K562 (cell line): ENCODE results near the gene TBC1D9. TPM values are rescaled to one million over a fixed set of nuclear protein-coding genes. Genes with fewer than 3 reads are reported as not detected.

Experiments used
- ATAC-seq: fragments of 200-7000 bp; cut with Tn5 transposase; 3 replicates; pipeline ENCODE4 v1.9.1; 2020; ENCODE audit warnings: moderate library complexity
- BruUV-seq: library from RNA; stranded (reverse); fragments of 400-500 nt; replicated peaks from 2 replicates; lab custom pipeline; 2021; lab: Mats Ljungman, UMichigan
- CTCF ChIA-PET: fragments of 300-600 bp; formaldehyde crosslinking; extraction: SDS; loops from one replicate; lab custom pipeline; 2021; ENCODE audit warnings: low intra/inter-chr PET ratio; lab: Yijun Ruan, JAX
- POLR2A ChIA-PET: fragments of 300-600, 350-650 bp; sonication (Branson Sonifier 250); formaldehyde crosslinking; extraction: SDS; loops from one replicate; lab custom pipeline; 2021; ENCODE audit warnings: antibody characterized with exemption, inconsistent platforms; lab: Yijun Ruan, JAX
- DNase-seq, 4 experiments: peaks; one replicate each; pipeline versions ENCODE4 v3.0.0 to v3.0.0-alpha.2; 2011 to 2018; ENCODE audit warnings: low spot score in 3 of 4, mixed read lengths in 3 of 4; ENCODE audit errors: extremely low read depth in 1 of 4
- FAIRE-seq: peaks from 2 replicates; lab custom pipeline; 2011; peaks lifted over from hg19 to GRCh38; lab: Jason Lieb, UNC
- H2AFZ ChIP-seq: 2 replicates; pipeline ENCODE4 v1.6.0; 2011; ENCODE audit warnings: low read depth, low read length, control low read depth, inconsistent platforms
- H3K27ac ChIP-seq: fragments of 200-600 bp; 3 replicates; pipeline ENCODE4 v1.8.0; 2011; ENCODE audit warnings: low read depth, mild to moderate bottlenecking, control low read depth, inconsistent platforms, low read length, moderate library complexity, mixed read lengths; ENCODE audit errors: extremely low read depth
- H3K27me3 ChIP-seq, 2 experiments: fragments of 300-600 bp in 1 of 2; 2 replicates in 1 of 2; 3 replicates in 1 of 2; pipeline versions ENCODE4 v1.6.0 to v1.8.0; 2011; ENCODE audit warnings: inconsistent platforms in 2 of 2, low read length in 2 of 2, mild to moderate bottlenecking in 1 of 2, mixed read lengths in 1 of 2, moderate library complexity in 1 of 2; ENCODE audit not compliant: control insufficient read depth in 2 of 2, insufficient read depth in 2 of 2
- H3K36me3 ChIP-seq: fragments of 300-600 bp; 3 replicates; pipeline ENCODE4 v1.8.0; 2011; ENCODE audit warnings: mild to moderate bottlenecking, low read length, inconsistent platforms; ENCODE audit not compliant: control insufficient read depth, insufficient read depth
- H3K4me1 ChIP-seq, 2 experiments: fragments of 200-600 bp in 1 of 2; replicated peaks in 1 of 2; 2 replicates in 1 of 2; 3 replicates in 1 of 2; pipeline versions ENCODE4 v1.5.1 to v1.8.0; 2011; ENCODE audit warnings: inconsistent platforms in 2 of 2, low read length in 2 of 2, mild to moderate bottlenecking in 1 of 2, mixed read lengths in 1 of 2, moderate library complexity in 1 of 2; ENCODE audit not compliant: control insufficient read depth in 2 of 2, insufficient read depth in 2 of 2
- H3K4me2 ChIP-seq: 2 replicates; pipeline ENCODE4 v1.6.1; 2011; ENCODE audit warnings: low read length, control low read depth, inconsistent platforms, mixed read lengths; ENCODE audit not compliant: insufficient read depth
- H3K4me3 ChIP-seq: fragments of 200-600 bp; sonication (generic), shearing (Covaris generic); 2 replicates; pipeline ENCODE4 v1.5.1; 2016; ENCODE audit warnings: control low read depth, inconsistent platforms
- H3K79me2 ChIP-seq: fragments of 200-600 bp; 3 replicates; pipeline ENCODE4 v1.8.0; 2011; ENCODE audit warnings: low read length, inconsistent platforms; ENCODE audit not compliant: control insufficient read depth, insufficient read depth
- H3K9ac ChIP-seq, 2 experiments: 2 replicates each; pipeline versions ENCODE4 v1.6.0 to v1.6.1; 2011; ENCODE audit warnings: low read depth in 2 of 2, low read length in 2 of 2, control low read depth in 1 of 2, inconsistent platforms in 1 of 2, mild to moderate bottlenecking in 1 of 2, mixed read lengths in 1 of 2; ENCODE audit not compliant: insufficient read depth in 1 of 2
- H3K9me1 ChIP-seq: one replicate; pipeline ENCODE4 v1.6.0; 2011; ENCODE audit warnings: inconsistent platforms, mild to moderate bottlenecking, low read length, moderate library complexity; ENCODE audit not compliant: control insufficient read depth, insufficient read depth
- H3K9me3 ChIP-seq: replicated peaks from 2 replicates; pipeline ENCODE4 v1.5.1; 2011; ENCODE audit warnings: low read depth, low read length, inconsistent platforms; ENCODE audit not compliant: control insufficient read depth, insufficient read depth
- H4K20me1 ChIP-seq: replicated peaks from 2 replicates; pipeline ENCODE4 v1.6.1; 2011; ENCODE audit warnings: low read length, inconsistent platforms, mixed read lengths; ENCODE audit not compliant: control insufficient read depth, insufficient read depth
- NR2C2 ChIP-seq, 2 experiments: fragments of 200-800 bp in 1 of 2; sonication (Bioruptor generic) in 1 of 2; sonication (generic) in 1 of 2; formaldehyde crosslinking in 1 of 2; IDR thresholded peaks; 2 replicates each; pipeline versions ENCODE4 v1.6.1 to v1.8.0; 2016 to 2022; ENCODE audit warnings: mild to moderate bottlenecking in 1 of 2, missing compliant biosample characterization in 1 of 2, missing genetic modification characterization in 1 of 2, missing genetic modification reagents in 1 of 2
- PPARD ChIP-seq: fragments of 250-450 bp; sonication (Bioruptor Pico); IDR thresholded peaks from 2 replicates; pipeline ENCODE4 v1.8.0; 2022; ENCODE audit warnings: inconsistent platforms, mild to moderate bottlenecking, moderate library complexity
- ZNF280B ChIP-seq: fragments of 250-450 bp; sonication (Bioruptor Pico); IDR thresholded peaks from 2 replicates; pipeline ENCODE4 v1.5.1; 2021; ENCODE audit warnings: mild to moderate bottlenecking
- WGBS: fragments of 100-300 bp; shearing (Covaris generic); methylation state at CpG from one replicate; pipeline ENCODE4 v1.1.6; 2016; ENCODE audit warnings: low coverage, mixed read lengths; ENCODE audit not compliant: insufficient coverage; ENCODE audit errors: missing lambda C conversion rate; 5-methylcytosine and 5-hydroxymethylcytosine counted together
- in situ Hi-C: fragments of 300-500 bp; cut with MboI; formaldehyde crosslinking; loops from 4 replicates; pipeline ENCODE4 v1.15.0; 2018; ENCODE audit warnings: inconsistent platforms, mixed read lengths
- intact Hi-C: fragments of 100-400 bp; cut with micrococcal nuclease; formaldehyde crosslinking; loops from 2 replicates; pipeline ENCODE4 v1.14.2; 2022
- polyA plus RNA-seq, 8 experiments: library from polyadenylated mRNA; depleted of rRNA in 4 of 8; stranded (reverse) in 5 of 8; unstranded in 3 of 8; fragments of >200 nt; fragmentation: Nextera tagmentation in 2 of 8; fragmentation: Illumina TruSeq in 1 of 8; extraction: Ambion mirVana in 2 of 8; extraction: Trizol in 1 of 8; gene quantifications; 2 replicates each; pipeline versions ENCODE4 v1.2.1 to v1.2.3, GENCODE V29; 2011 to 2014; ENCODE audit warnings: inconsistent platforms in 1 of 8, missing spikeins in 1 of 8
- total RNA-seq, 7 experiments: library from RNA; depleted of rRNA in 6 of 7; stranded (reverse); fragments of >200 nt in 6 of 7; fragmentation: Illumina TruSeq in 2 of 7; extraction: Trizol in 2 of 7; gene quantifications; 2 replicates each; pipeline versions ENCODE4 v1.2.1 to v1.2.3, GENCODE V29; 2011 to 2021; ENCODE audit warnings: low replicate concordance in 1 of 7

TBC1D9 gene
- total and polyA plus RNA-seq, 9 of the 15 experiments (the other 6 are each of a cell fraction or from before 2014, with no cell fraction given), result 0.13 TPM; not detected in 8

- DNase-seq (no peak), FAIRE-seq (no peak), ATAC-seq (no peak)
- no peak overlapping the region for H3K27ac ChIP-seq
- no TSS peak for BruUV-seq
- in situ Hi-C loops, result no loop called here
- no peaks in the 10 kb centered on the region for H3K36me3 ChIP-seq
- CTCF ChIA-PET, result no interaction called here
- TF ChIP-seq ZNF280B (CRISPR knock-in tag) (no peak), PPARD (CRISPR knock-in tag) (no peak), NR2C2 (CRISPR knock-in tag; IDR thresholded peaks at IDR 0.05) (no peak), NR2C2 (tag; IDR thresholded peaks at IDR 0.05) (no peak)
- POLR2A ChIA-PET, result no interaction called here
- H3K79me2 ChIP-seq, result no peaks in the 10 kb centered on the region
- peaks cover 0 to 6% of the 10 kb centered on the region in 2 experiments; a peak in 1 of 5 replicates for H3K4me1 ChIP-seq
- no peaks in the 10 kb centered on the region for H3K9me3 ChIP-seq
- no peak overlapping the region for H2AFZ ChIP-seq
- H3K9me1 ChIP-seq, result no peaks in the 10 kb centered on the region
- 4% methylated on average over 3 of the region's 3 CpGs for WGBS
- peaks cover 17% of the 10 kb centered on the region in 2 experiments for H3K27me3 ChIP-seq
- no peaks in the 10 kb centered on the region for H4K20me1 ChIP-seq
- H3K4me2 ChIP-seq, result no peak overlapping the region
- H3K4me3 ChIP-seq, result no peak overlapping the region
- no peak overlapping the region for H3K9ac ChIP-seq
- intact Hi-C loops, result no loop called here
These were observed 135.0 kb downstream of the TBC1D9 start for GRCh38 chr4:140621161-140621560.
